H1 (cell line): ENCODE results near the gene LRIT2. TPM values are rescaled to one million over a fixed set of nuclear protein-coding genes. Genes with fewer than 3 reads are reported as not detected.

ENCODE experiments used
- SIN3A ChIP-seq, 2 experiments: IDR thresholded peaks in 1 of 2; conservative IDR thresholded peaks in 1 of 2; 2 replicates each; pipeline ENCODE4 v1.6.1; 2011 to 2012; ENCODE audit warnings: low read length in 2 of 2, improper control_type of control experiment in 1 of 2, low read depth in 1 of 2, mild to moderate bottlenecking in 1 of 2
- TEAD4 ChIP-seq: IDR thresholded peaks from 2 replicates; pipeline ENCODE4 v1.6.1; 2012; ENCODE audit warnings: low read depth, low read length, inconsistent platforms, mixed read lengths
- polyA plus RNA-seq, 7 experiments: library from polyadenylated mRNA; depleted of rRNA in 3 of 7; stranded (reverse) in 5 of 7; unstranded in 2 of 7; fragments of >200 nt in 5 of 7; fragments of 200-250 nt in 2 of 7; gene quantifications; 1 replicate in 5 of 7; 2 replicates in 1 of 7; 4 replicates in 1 of 7; pipeline versions ENCODE4 v1.2.1 to v1.2.3, GENCODE V29; 2011 to 2013; ENCODE audit warnings: missing spikeins in 2 of 7, mixed read lengths in 2 of 7
- total RNA-seq: library from RNA; stranded (reverse); fragmentation: NEBNext Ultra II Directional; extraction: Animal tissue kit (Norgen Biotek cat#: 25700); gene quantifications from 2 replicates; pipeline ENCODE4 v1.2.1, GENCODE V29; 2021

LRIT2 gene
- total and polyA plus RNA-seq, 2 of the 8 experiments (the other 6 are each of a cell fraction or from before 2014, with no cell fraction given) = not detected

DNA sequence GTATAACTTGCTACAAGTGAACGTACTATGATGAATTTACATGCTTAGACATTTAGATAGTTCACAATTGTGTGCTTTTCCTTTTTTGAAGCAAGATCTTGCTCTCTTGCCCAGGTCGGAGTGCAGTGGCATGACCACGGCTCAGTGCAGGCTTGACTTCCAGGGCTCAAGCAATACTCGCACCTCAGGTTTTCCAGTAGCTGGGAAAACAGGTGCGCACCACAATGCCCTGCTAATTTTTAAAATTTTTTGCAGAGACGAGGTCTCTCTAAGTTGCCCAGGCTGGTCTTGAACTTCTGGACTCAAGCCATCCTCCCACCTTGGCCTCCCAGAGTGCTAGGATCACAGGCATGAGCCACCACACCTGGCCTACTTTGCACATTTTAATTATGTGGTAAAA lies 49.9 kb downstream of the LRIT2 start (continued):
- TF ChIP-seq SIN3A (conservative IDR thresholded peaks at IDR 0.05 in 1 of 2, IDR thresholded peaks at IDR 0.05 in 1 of 2; ENCODE audit: low read depth in 1 of 2, low read length in 2 of 2) (no peak), TEAD4 (no peak)
